ENCODE measurements around the gene RSPH1.

RSPH1 gene

DNA sequence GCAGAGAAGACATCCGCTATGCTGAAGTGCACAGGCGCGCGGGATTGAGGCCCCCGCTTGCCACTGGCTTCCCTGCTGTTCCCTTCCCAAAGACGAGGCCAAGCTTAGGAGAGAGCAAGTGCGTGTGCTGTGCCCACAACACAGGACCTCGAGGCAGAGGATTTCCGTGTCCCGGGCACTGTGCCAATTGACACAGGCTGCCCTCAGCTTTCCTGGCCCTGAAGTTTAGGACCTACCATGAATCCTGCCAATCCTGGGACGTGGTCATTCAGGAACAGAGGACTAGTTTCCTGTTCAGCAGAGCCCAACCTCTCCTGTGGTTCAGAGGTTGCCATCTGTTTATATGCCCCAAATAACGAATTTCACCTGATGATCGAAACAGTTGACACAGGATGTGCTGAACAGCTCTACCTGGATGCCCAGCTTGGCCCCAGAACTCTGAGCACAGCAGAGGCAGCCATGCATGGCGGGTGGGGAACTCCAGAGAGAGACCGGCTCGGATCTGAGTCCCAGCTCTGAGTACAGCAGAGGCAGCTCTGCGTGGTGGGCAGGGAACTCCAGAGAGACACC lies 39.7 kb upstream of the RSPH1 start:
- no peak for TF ChIP-seq TEAD4 (IDR thresholded peaks at IDR 0.05)
- TF ChIP-seq TCF12 (IDR thresholded peaks at IDR 0.05; ENCODE audit: low read depth) = no peak
- no peak for TF ChIP-seq TAF1 (IDR thresholded peaks at IDR 0.05; ENCODE audit: low read depth)
- no peak for TF ChIP-seq CREB1 (IDR thresholded peaks at IDR 0.05; ENCODE audit: low read depth)

DNA sequence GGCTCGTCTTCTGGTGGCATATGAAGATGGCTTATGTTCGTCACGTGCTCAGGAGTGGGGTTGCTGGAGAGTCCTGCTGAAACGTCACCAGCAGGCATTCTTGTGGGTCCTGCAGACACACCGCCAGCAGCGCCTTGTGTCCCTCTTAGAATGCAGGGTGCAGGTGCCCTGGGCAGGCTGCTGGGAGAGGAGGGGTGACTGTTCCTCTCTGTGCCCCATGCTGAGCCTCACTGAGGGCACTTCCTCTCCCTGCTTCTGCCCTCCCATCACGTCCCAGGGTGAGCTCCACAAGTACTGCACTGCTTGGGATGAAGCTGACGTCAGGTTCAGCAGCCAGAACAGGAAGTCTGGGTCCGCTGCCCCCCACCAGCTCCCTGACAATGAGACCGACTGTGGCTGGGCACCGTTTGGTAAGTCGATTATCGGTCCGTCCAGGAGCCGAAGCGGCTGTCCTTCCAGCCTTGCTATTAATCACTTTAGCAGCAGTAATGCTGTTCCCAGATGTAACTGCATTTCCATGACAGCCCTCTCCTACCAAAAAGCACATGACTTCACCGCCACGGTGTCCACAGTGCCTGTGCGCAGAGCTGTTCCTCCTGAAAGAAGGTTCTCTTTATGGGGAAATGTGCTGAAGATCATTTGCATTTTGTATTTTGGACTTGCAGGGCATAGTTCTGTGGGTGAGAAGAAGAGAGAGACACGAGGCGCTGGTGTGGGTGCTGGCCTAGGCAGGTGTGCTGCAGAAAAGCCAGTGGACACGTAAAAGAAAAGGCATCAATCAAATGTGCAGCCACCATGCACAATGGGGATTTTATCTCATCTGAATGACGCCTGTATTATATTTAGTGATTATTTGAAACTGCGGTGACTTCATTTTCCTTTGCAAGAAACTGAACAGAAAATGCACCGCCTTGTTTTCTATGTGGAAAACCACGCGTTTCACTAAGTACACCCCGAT lies 38.7 kb upstream of the RSPH1 start:
- TF ChIP-seq TAF1 (IDR thresholded peaks at IDR 0.05; ENCODE audit: low read depth) (no peak), FOXM1 (IDR thresholded peaks at IDR 0.05; ENCODE audit: borderline replicate concordance, low read depth) (no peak), CEBPB (IDR thresholded peaks at IDR 0.05) (no peak), CREB1 (IDR thresholded peaks at IDR 0.05; ENCODE audit: low read depth) (no peak), YY1 (IDR thresholded peaks at IDR 0.05; ENCODE audit: low read depth) (no peak), TCF12 (IDR thresholded peaks at IDR 0.05; ENCODE audit: low read depth) (no peak), NFIC (IDR thresholded peaks at IDR 0.05) (no peak), TEAD4 (IDR thresholded peaks at IDR 0.05) (no peak)
- TF ChIP-seq, protein P1, sequence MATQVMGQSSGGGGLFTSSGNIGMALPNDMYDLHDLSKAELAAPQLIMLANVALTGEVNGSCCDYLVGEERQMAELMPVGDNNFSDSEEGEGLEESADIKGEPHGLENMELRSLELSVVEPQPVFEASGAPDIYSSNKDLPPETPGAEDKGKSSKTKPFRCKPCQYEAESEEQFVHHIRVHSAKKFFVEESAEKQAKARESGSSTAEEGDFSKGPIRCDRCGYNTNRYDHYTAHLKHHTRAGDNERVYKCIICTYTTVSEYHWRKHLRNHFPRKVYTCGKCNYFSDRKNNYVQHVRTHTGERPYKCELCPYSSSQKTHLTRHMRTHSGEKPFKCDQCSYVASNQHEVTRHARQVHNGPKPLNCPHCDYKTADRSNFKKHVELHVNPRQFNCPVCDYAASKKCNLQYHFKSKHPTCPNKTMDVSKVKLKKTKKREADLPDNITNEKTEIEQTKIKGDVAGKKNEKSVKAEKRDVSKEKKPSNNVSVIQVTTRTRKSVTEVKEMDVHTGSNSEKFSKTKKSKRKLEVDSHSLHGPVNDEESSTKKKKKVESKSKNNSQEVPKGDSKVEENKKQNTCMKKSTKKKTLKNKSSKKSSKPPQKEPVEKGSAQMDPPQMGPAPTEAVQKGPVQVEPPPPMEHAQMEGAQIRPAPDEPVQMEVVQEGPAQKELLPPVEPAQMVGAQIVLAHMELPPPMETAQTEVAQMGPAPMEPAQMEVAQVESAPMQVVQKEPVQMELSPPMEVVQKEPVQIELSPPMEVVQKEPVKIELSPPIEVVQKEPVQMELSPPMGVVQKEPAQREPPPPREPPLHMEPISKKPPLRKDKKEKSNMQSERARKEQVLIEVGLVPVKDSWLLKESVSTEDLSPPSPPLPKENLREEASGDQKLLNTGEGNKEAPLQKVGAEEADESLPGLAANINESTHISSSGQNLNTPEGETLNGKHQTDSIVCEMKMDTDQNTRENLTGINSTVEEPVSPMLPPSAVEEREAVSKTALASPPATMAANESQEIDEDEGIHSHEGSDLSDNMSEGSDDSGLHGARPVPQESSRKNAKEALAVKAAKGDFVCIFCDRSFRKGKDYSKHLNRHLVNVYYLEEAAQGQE (IDR thresholded peaks at IDR 0.05; ENCODE audit: low read depth) = no peak
- TF ChIP-seq, protein P2, sequence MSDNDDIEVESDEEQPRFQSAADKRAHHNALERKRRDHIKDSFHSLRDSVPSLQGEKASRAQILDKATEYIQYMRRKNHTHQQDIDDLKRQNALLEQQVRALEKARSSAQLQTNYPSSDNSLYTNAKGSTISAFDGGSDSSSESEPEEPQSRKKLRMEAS (IDR thresholded peaks at IDR 0.05) = no peak
- TF ChIP-seq, protein P3, sequence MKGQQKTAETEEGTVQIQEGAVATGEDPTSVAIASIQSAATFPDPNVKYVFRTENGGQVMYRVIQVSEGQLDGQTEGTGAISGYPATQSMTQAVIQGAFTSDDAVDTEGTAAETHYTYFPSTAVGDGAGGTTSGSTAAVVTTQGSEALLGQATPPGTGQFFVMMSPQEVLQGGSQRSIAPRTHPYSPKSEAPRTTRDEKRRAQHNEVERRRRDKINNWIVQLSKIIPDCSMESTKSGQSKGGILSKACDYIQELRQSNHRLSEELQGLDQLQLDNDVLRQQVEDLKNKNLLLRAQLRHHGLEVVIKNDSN (IDR thresholded peaks at IDR 0.05) = no peak

DNA sequence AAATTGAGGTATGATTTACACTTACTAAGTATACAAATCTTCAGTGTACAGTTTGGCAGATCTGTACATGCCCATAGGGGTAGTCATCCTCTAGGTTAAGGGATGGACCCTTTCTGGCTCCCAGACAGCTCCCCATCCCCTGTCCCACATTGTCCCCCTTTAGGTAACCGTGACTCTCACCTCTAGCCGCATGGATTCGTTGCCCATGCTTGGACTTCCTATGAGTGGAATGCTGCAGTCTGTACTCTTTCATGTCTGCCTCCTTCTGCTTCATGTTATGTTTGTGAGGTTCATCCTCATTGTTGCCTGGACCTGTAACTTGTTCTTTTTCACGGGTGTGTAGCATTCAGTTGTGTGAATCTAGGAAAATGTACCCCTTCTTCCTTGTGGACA lies 37.9 kb upstream of the RSPH1 start:
- TF ChIP-seq EGR1 (IDR thresholded peaks at IDR 0.05) = no peak
- TF ChIP-seq NFIC (IDR thresholded peaks at IDR 0.05) = no peak
- TF ChIP-seq, protein P1 (IDR thresholded peaks at IDR 0.05; ENCODE audit: low read depth) = no peak
- no peak for TF ChIP-seq TEAD4 (IDR thresholded peaks at IDR 0.05)
- TF ChIP-seq, protein P2 (IDR thresholded peaks at IDR 0.05) = no peak
- no peak for TF ChIP-seq RAD21 (IDR thresholded peaks at IDR 0.05; ENCODE audit: low read depth)
- TF ChIP-seq TAF1 (IDR thresholded peaks at IDR 0.05; ENCODE audit: low read depth) = no peak
- TF ChIP-seq TCF12 (IDR thresholded peaks at IDR 0.05; ENCODE audit: low read depth) = no peak
- no peak for TF ChIP-seq YY1 (IDR thresholded peaks at IDR 0.05; ENCODE audit: low read depth)

DNA sequence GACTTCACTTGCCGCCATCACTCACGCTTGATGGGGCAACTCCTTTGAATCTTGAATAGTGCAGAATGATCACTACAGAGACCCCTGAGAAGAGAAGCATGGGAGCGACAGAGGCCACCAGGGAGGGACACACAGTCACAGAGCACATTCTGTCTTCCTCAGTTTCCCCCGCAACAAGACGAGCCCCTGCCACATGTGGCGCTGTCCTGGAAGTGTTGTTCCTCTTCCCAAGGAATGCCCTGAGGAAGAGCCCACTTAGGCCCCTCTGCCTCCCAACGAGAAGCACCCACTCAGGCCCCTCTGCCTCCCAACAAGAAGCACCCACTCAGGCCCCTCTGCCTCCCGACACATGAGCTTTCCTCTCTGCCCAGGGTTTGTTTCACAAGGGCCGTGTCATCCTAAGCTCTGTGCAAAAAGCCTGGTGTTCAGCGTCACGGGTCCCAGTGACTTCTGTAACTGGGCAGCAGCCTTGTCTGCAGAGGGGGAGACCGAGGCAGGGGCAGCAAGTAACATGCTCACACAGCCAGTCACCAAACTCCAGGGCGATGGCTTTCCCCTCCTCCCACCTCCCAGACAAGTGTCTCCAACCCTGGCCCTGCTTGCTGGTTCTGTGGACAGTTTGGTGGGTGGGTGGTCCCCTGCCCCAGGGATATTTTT lies 37.4 kb upstream of the RSPH1 start:
- TF ChIP-seq YY1 (IDR thresholded peaks at IDR 0.05; ENCODE audit: low read depth) = no peak

DNA sequence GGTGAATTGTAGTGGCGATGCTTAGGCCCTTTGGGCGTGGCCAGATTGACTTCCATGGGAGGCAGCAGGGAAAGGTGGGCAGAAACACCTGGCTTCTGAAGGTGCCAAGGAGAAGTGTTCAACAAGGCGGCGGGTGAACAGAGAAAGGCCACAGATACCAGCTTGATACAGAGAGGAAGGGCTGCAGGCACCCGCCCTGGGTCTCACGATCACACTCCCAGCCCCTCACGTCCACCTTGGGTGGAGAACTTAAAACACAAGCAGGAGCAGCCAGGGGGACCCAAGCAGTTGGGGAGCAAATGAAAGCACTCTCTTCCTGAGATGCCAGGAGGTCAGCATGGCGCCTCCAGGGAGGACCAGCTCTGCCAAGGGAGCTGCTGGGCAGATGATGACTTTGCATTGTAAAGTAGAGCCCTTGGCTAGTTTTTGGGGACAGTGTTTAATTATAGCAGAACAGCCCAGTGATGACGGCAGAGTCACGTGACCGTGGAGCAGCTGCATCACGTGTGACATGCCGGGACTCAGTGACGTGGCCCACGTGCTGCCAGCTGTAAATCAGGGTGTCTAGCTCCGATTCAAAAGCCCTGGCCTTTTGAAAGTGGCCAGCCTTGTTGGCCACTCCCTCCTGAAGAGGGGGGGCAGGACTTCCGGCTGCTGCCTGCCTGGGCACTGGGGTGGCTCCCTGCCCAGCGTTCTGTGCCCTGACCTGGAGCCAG lies 36.6 kb upstream of the RSPH1 start:
- TF ChIP-seq, protein P3 (IDR thresholded peaks at IDR 0.05) = peak; percentile 65; the same call in 1 of the 2 replicates
- TF ChIP-seq FOXM1 (IDR thresholded peaks at IDR 0.05; ENCODE audit: borderline replicate concordance, low read depth) = no peak

DNA sequence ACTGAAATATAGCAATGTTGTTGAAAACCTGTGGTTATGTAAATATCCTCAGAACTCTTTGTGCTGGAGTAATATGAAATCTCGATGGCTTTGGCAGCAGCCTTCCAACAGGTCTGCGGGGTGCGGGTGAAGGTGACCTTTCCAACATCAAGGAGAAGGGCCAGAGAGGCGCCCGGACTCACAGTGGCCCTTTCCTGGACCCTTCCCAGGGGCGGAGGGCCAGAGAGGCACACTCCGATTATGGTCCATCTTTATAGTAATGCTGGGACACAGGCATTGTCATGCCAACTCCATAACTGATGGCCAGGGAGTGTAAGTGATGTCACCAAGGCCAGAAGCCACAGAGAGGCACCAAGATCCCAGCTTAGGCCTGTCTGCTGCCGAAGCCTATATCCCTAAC lies 35.7 kb upstream of the RSPH1 start:
- TF ChIP-seq, protein P2 (IDR thresholded peaks at IDR 0.05) = no peak
- no peak for TF ChIP-seq FOXM1 (IDR thresholded peaks at IDR 0.05; ENCODE audit: borderline replicate concordance, low read depth)
- no peak for TF ChIP-seq ZBTB7A (IDR thresholded peaks at IDR 0.05; ENCODE audit: low read depth)
- TF ChIP-seq CEBPB (IDR thresholded peaks at IDR 0.05) = no peak
- TF ChIP-seq, protein P1 (IDR thresholded peaks at IDR 0.05; ENCODE audit: low read depth) = no peak
- no peak for TF ChIP-seq TCF12 (IDR thresholded peaks at IDR 0.05; ENCODE audit: low read depth)
- no peak for TF ChIP-seq TEAD4 (IDR thresholded peaks at IDR 0.05)
- TF ChIP-seq CREB1 (IDR thresholded peaks at IDR 0.05; ENCODE audit: low read depth) = no peak
- no peak for TF ChIP-seq TAF1 (IDR thresholded peaks at IDR 0.05; ENCODE audit: low read depth)
- no peak for TF ChIP-seq EP300 (IDR thresholded peaks at IDR 0.05; ENCODE audit: borderline replicate concordance)
- no peak for TF ChIP-seq EGR1 (IDR thresholded peaks at IDR 0.05)
